ENCODE measurements around the gene PEX10.

The PEX10 gene

GRCh38 chr1:2374252-2375155, 37.9 kb downstream of the PEX10 start:
- peak; percentile 15 for DNase-seq

- peak; percentile 14 for DNase-seq
Observed at GRCh38 chr1:2373551-2374251, 38.7 kb downstream of the PEX10 start.

DNA sequence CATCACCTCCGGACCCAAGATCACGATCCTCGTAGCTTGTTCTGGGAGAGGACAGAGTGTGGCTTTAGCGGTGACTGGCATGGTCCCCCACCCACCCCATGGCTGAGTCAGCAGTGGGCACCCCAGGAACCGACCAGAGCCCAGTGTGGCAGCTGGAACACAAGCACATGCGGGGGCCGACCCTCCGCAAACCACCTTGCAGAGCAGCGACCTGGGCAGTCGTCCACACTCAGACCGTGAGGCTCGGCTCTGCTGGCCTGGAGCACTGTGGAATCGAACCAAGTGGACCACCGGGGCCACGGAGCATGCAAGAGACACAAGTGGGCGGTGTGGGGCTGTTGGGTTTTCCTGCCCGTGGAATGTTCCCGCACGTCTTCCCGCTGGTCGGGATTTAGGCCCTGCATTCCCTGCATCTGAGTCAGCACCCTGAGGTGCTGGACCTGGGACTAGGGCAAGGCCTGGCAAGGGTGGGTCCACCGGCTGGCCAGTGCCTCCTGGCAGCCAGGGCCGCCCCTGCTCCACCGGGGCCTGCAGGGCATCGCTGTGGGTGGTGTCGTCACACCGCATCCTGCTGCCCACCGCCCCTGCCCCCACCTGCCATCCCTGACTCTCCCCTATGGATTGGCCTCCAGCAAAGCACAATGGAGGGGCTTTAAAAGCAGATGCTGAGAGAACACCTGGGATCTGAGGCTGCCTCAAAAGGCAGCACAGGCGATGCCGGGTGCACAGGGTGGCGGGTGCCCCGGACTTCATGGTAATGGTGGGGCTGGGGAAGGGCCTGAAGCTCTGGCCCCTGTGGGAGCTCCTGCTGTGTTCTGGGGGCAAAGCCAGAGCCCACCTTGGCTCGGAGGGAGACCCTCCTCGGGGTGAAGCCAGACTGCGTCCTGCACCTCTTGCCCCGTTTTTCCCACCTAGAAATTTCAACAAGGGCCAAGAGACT, 39.5 kb downstream of the PEX10 start:
- DNase-seq = peak; percentile 16

DNA sequence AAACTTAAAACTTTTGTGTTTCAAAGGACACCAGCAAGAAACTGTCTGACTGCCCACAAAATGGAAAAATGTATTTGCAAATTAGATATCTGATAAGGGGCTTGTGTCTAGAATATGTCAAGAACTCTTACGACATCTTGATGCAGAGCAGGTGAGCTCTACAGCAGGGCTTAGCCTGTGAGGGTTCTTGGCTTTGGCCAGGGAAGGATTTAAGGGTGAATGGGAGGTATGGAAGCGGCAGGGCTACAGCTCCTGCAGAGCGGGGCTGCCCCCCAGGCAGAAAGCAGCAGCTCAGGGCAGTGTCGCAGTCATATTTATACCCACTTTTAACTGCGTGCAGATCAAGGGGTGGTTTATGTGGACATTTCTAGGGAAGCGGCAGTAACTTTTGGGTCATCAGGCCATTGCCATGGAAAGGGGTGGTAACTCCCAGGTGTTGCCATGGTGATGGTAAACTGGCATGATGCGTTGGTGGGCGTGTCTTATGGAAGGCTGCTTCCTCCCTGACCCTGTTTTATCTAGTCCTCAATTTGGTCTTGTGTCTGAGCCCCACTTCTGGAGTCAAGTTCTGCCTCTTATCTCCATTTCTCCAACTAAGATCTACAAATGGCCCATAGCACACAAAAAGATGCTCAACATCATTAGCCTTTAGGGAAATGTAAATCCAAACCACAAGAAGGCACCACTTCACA, 44.2 kb downstream of the PEX10 start:
- DNase-seq = no peak

GRCh38 chr1:2363847-2364513, 48.4 kb downstream of the PEX10 start:
- no peak for DNase-seq

DNA sequence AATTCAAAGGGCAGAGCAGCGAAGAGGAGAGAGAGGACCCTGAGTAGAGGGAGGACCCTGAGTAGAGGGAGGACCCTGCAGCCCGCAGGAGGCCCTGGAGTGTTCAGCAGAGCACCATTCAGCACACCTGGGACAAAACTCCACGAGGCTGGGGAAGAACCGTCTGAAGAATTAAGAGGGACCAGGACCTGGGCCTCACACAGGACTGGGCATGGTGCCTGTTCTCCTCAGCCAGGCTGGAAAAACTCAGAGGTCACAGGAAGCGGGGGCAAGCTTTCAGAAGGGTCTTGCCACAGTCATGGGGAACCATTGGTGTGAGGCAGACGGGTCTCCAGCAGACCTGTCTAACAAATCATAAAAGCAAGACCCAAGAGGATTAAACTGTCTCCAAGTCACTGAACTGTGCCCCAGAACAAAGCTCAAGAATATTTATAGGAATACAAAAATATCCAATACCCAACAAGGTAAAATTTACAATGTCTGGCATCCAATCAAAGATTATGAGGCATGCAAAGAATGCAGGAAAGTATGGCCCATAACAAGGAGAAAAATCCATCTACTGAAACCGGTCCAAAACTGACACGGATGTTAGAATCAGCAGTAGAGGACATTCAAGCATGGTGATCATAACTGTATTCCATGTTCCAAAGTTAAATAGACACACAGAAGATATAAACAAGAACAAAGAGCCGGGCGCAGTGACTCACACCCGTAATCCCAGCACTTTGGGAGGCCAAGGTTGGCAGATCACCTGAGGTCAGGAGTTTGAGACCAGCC, 51.6 kb downstream of the PEX10 start:
- no peak for DNase-seq

- no peak for DNase-seq
Observed at GRCh38 chr1:2358651-2359640, 53.4 kb downstream of the PEX10 start.

DNA sequence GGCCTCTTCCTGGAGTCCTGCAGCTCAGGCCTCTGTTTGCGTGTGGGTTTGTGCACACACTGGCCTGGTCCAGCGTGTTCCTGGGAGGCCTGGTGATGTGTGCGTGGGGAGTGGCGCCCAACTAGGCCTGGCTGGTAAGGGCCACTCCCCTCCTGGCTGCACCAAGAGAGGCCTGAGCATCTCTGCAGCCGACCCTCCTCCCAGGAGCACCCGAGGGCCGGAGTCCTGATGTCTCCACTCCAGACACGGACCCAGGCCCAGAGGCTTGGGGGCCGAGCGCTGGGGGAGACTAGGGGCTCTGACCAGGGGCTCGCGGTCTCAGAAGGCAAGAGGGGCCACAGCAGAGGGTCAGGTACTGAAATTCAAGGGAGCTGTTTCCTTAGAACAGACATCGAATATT, 54.3 kb downstream of the PEX10 start:
- no peak for DNase-seq

GRCh38 chr1:2356911-2357845, 55.2 kb downstream of the PEX10 start:
- no peak for DNase-seq

DNA sequence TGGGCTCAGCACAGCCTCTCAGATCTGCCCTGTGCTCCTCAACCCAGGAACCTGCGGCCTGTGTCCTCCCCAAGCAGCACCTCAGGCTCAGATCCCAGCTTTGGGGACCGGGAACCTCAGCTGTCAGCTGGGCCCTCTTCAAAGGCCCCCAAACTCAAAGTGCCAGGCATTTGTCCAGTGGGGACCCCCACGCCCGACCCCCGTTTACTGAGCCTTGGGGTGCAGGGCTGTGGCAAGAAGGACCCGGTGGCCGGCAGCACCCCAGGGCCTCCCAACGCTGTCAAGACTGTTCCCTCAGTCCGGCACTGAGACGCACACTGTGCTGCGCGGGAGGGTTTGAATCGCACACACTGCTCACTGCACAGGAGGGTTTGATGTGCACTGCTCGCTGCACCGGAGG, 56.0 kb downstream of the PEX10 start:
- DNase-seq = no peak

DNA sequence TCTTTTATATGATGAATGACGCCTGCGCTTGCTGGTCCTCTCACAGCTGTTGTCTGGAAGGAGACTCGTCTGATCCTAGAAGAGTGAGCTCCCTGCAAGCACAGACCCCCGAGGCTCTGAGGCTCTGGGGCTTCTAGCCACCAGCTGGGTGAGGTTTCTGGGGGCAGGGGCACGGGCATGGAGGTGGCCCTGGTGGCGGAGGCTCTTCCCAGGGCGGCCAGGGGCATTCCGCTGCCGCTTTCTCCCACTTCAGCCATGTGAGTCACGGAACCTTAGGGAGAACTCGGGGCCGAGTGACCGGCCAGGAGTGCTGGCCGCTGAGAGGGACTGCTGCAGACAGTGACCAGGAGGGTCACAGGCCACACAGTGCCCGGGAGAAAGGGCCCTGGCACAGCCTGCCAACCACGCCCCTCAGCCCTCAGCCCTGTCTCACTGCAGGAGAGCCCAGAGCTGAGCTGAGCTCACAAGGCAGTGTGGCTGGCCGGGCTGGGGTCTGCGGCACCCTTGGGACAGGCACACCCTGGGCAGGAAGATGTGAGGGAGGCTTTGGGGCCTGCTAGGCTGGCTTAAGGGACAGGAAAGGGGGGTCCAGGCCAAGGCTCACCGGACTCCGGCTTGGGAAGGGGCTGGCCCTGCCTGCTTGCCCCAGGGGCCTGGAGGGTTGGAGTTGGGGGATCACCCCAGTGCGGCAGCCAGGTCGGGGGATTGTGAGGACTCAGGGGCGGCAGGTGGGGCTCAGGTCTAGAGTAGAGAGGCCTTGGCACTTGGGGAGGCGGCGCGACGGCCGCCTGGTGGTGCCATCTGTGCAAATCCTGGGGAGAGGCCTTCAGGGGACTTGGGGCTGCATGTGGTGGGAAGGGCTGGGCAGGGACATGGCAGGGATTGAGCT, 56.7 kb downstream of the PEX10 start:
- no peak for DNase-seq

DNA sequence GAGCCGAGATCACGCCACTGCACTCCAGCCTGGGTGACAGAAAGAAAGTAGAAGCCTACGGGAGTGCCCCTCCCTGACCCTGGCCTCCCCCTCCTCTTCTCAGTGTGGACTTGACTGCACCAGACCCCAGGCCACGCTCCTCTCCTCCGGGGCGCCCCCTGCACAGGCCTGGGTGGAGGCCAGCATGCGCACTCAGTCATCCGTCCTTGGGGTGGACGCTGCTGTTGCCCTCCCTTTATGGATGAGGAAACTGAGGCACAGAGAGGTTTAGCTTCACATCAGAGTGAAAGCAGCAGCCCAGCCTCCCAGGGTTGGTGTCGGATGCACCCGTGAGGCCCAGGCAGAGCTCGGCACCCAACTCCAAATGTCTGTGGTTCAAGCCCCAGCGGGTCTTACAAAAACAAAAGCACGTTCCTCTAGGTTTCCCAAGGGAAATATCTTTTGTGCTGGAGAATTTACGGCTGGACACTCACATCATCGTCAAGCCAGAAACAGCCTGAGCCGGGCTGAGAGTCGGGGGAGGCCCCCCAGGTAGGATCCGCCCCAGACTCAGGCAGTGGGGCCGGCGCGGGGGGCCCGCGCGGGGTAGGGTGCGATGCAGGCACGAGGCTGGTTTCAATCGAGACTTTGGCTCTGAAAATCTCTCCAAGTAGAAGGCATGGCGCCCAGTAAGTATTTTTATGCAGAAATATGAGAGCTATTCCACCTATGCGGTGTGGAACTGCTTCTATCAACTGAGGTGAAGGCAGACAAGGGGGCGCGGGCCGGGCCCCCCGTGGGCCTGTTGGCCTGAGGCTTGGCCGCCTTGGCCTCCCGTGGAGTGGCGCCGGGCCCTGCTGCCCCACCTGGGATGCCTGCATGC, 57.6 kb downstream of the PEX10 start:
- DNase-seq = peak; percentile 63
